ENCODE results near the gene ALPK1. TPM values are rescaled to one million over a fixed set of nuclear protein-coding genes. Genes with fewer than 3 reads are reported as not detected.

Gene ALPK1
- total RNA-seq, 4 donors from 2014 or later, result 12.6 to 19.9 (median 14.8) TPM

DNA sequence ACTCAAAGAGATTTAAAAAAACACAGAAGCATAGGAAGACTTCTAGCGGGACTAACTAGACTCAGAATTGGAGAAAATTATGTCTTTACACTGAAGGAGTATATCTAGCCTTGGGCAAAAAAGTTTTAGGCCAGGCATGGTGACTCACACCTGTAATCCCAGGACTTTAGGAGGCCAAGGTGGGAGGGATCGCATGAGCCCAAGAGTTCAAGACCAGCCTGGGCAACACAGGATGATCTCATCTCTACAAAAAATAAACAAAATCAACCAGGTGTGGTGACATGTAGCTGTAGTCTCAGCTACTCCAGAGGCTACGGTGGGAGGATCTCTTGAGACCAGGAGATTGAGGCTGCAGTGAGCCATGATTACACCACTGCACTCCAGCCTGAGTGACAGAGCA is 119.3 kb downstream of the ALPK1 start:
- H3K36me3 ChIP-seq, result peaks cover 0 to 35% (median 19%) of the 10 kb centered on the region in 4 donors
- H3K27ac ChIP-seq (replicated peaks in 1 of 4), result no peak overlapping the region
- H3K27me3 ChIP-seq, result no peaks in the 10 kb centered on the region
- TF ChIP-seq, protein P1, sequence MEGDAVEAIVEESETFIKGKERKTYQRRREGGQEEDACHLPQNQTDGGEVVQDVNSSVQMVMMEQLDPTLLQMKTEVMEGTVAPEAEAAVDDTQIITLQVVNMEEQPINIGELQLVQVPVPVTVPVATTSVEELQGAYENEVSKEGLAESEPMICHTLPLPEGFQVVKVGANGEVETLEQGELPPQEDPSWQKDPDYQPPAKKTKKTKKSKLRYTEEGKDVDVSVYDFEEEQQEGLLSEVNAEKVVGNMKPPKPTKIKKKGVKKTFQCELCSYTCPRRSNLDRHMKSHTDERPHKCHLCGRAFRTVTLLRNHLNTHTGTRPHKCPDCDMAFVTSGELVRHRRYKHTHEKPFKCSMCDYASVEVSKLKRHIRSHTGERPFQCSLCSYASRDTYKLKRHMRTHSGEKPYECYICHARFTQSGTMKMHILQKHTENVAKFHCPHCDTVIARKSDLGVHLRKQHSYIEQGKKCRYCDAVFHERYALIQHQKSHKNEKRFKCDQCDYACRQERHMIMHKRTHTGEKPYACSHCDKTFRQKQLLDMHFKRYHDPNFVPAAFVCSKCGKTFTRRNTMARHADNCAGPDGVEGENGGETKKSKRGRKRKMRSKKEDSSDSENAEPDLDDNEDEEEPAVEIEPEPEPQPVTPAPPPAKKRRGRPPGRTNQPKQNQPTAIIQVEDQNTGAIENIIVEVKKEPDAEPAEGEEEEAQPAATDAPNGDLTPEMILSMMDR (IDR thresholded peaks at IDR 0.05), result no peak
- TF ChIP-seq EP300 (IDR thresholded peaks at IDR 0.05) (no peak), POLR2AphosphoS5 (IDR thresholded peaks at IDR 0.05) (no peak)
- WGBS, result 88% methylated on average over 3 of the region's 3 CpGs
- H3K4me1 ChIP-seq, result no peaks in the 10 kb centered on the region
- H3K4me3 ChIP-seq, result no peak overlapping the region
- intact Hi-C loops (cut with DNase I), result no loop called here
- DNase-seq (ENCODE audit: extremely low spot score), result no peak
- no peaks in the 10 kb centered on the region for H3K9me3 ChIP-seq

DNA sequence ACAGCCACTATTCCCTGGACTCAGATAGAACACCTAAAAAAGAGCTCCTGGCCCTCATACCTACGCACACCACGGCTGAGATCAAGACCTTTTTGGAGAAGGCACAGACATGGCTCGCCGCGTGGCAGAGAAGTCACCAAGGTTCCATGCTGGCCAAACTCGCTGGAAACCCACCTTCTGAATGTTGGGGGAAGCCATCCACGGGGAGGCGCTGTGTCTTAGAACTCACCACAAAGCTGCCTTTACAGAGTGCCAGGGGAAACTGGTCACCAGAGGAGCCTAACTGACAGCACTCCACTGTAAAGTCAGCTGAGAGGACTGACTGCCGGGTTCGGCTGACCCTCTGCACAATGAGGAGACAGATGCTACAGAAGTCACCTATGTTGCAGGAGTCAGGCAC is 120.9 kb downstream of the ALPK1 start:
- TF ChIP-seq, protein P1 (IDR thresholded peaks at IDR 0.05), result no peak
- no peak for TF ChIP-seq EP300 (IDR thresholded peaks at IDR 0.05)
- no peak for TF ChIP-seq POLR2AphosphoS5 (IDR thresholded peaks at IDR 0.05)
- TF ChIP-seq POLR2A (IDR thresholded peaks at IDR 0.05; ENCODE audit: low read depth), result no peak
- no peak overlapping the region for H3K4me3 ChIP-seq
- no peaks in the 10 kb centered on the region for H3K27me3 ChIP-seq
- H3K27ac ChIP-seq (replicated peaks in 1 of 4), result no peak overlapping the region
- H3K4me1 ChIP-seq, result peaks cover 0 to 8% (median 0%) of the 10 kb centered on the region in 4 donors
- no peak for DNase-seq (ENCODE audit: extremely low spot score)
- WGBS, result 72% methylated on average over 10 of the region's 10 CpGs
- intact Hi-C loops (cut with DNase I), result no loop called here
- H3K36me3 ChIP-seq, result peaks cover 0 to 24% (median 19%) of the 10 kb centered on the region in 4 donors
- H3K9me3 ChIP-seq, result no peaks in the 10 kb centered on the region

DNA sequence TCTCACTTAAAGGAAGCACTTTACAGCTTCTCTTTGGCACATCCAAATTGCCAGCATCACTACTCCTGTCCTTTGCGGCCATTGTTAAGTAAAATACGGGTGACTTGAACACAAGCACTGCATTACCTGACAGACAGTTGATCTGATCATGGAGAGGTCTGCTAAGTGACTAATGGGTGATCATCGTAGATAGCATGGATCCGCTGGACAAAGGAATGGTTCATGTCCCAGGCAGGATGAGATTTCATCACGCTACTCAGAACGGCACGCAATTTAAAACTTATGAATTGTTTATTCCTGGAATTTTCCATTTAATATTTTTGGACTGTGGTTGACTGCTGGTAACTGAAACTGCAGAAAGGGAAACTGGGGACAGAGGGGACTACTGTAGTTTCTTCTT is 124.7 kb downstream of the ALPK1 start:
- H3K4me1 ChIP-seq, result peaks cover 0 to 8% (median 0%) of the 10 kb centered on the region in 4 donors
- peak; percentile 55 for DNase-seq (ENCODE audit: extremely low spot score)
- no peak overlapping the region for H3K27ac ChIP-seq (replicated peaks in 1 of 4)
- H3K9me3 ChIP-seq, result no peaks in the 10 kb centered on the region
- TF ChIP-seq POLR2A (IDR thresholded peaks at IDR 0.05; ENCODE audit: low read depth), result no peak
- TF ChIP-seq POLR2AphosphoS5 (IDR thresholded peaks at IDR 0.05), result no peak
- TF ChIP-seq, protein P1 (IDR thresholded peaks at IDR 0.05), result no peak
- TF ChIP-seq EP300 (IDR thresholded peaks at IDR 0.05), result no peak
- H3K4me3 ChIP-seq, result no peak overlapping the region
- 75% methylated on average over 7 of the region's 7 CpGs for WGBS
- intact Hi-C loops (cut with DNase I), result no loop called here
- H3K36me3 ChIP-seq, result peaks cover 0 to 24% (median 10%) of the 10 kb centered on the region in 4 donors
- no peaks in the 10 kb centered on the region for H3K27me3 ChIP-seq

DNA sequence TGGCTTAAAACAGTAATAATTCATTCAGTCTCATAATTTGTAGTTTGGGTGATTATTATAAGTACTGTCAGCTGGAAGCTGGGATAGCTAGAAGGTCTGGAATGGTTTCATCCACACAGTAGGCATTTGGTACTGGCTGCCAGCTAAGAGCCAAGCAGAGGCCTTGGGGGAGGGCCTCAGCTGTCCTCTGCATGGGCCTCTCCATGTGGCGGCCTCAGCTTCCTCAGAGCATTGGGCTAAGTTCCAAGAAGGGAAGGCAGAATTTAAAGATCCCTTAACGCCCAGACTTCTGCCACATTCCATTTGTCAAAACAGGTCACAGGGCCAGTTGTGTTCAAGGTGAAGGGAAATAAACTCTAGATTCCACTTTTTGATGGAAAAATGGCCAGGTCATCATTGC is 125.5 kb downstream of the ALPK1 start:
- DNase-seq (ENCODE audit: extremely low spot score), result peak; percentile 17
- TF ChIP-seq POLR2AphosphoS5 (IDR thresholded peaks at IDR 0.05) (no peak), EP300 (IDR thresholded peaks at IDR 0.05) (no peak), POLR2A (IDR thresholded peaks at IDR 0.05; ENCODE audit: low read depth) (no peak)
- TF ChIP-seq, protein P1 (IDR thresholded peaks at IDR 0.05), result no peak
- Histone ChIP-seq H3K4me1 (peaks cover 0 to 8% (median 0%) of the 10 kb centered on the region in 4 donors), H3K9me3 (no peaks in the 10 kb centered on the region), H3K4me3 (no peak overlapping the region), H3K27me3 (no peaks in the 10 kb centered on the region), H3K36me3 (peaks cover 0 to 28% (median 10%) of the 10 kb centered on the region in 4 donors), H3K27ac (replicated peaks in 1 of 4) (no peak overlapping the region)
- intact Hi-C loops (cut with DNase I), result no loop called here
- WGBS, result 85% methylated on average over 2 of the region's 2 CpGs

DNA sequence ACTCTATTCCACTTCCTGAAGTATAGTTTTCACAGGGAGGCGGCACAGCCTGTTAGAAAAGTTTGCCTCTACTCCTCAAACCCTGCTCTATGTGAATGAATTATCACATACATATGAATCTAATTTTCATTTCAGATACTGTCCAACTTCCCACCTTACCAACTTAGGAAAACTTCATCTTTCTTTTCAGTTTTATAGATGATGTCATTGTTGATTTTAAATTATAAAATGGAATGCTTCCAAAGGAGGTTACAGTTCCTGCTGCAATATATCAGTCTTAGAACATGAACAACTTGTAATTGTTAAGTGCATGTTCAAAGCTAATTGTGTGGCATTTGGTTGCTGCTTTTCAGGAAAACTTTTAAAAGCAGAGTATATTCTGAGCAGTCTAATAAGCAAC is 126.4 kb downstream of the ALPK1 start:
- intact Hi-C loops (cut with DNase I), result no loop called here
- no peak for DNase-seq (ENCODE audit: extremely low spot score)
- peaks cover 5 to 36% (median 10%) of the 10 kb centered on the region in 4 donors for H3K36me3 ChIP-seq
- H3K4me3 ChIP-seq, result no peak overlapping the region
- TF ChIP-seq POLR2A (IDR thresholded peaks at IDR 0.05; ENCODE audit: low read depth) (no peak), EP300 (IDR thresholded peaks at IDR 0.05) (no peak), POLR2AphosphoS5 (IDR thresholded peaks at IDR 0.05) (no peak)
- TF ChIP-seq, protein P1 (IDR thresholded peaks at IDR 0.05), result no peak
- 81% methylated on average over 1 of the region's 1 CpG for WGBS
- H3K4me1 ChIP-seq, result peaks cover 0 to 8% (median 0%) of the 10 kb centered on the region in 4 donors
- no peaks in the 10 kb centered on the region for H3K27me3 ChIP-seq
- no peaks in the 10 kb centered on the region for H3K9me3 ChIP-seq
- H3K27ac ChIP-seq (replicated peaks in 1 of 4), result no peak overlapping the region

Data from esophagus muscularis mucosa (tissue), 4 donors.